GM12878 (cell line): ENCODE data around the gene OLFML2A. TPM values are rescaled to one million over a fixed set of nuclear protein-coding genes. Genes with fewer than 3 reads are reported as not detected.

ENCODE experiments used
- ATAC-seq: fragments of 200-7000 bp; cut with Tn5 transposase; 3 replicates; pipeline ENCODE4 v1.9.1; 2020; ENCODE audit warnings: mild to moderate bottlenecking, moderate library complexity
- BruUV-seq: library from RNA; stranded (reverse); fragments of 400-500 nt; replicated peaks from 2 replicates; lab custom pipeline; 2021; lab: Mats Ljungman, UMichigan
- CTCF ChIA-PET: fragments of 300-600 bp; sonication (Branson Sonifier 250); formaldehyde crosslinking; extraction: SDS; loops from one replicate; lab custom pipeline; 2021; ENCODE audit warnings: inconsistent platforms; lab: Yijun Ruan, JAX
- POLR2A ChIA-PET: fragments of 350-600 bp; formaldehyde crosslinking; extraction: SDS; loops from one replicate; lab custom pipeline; 2021; ENCODE audit warnings: inconsistent platforms; lab: Charles Lee
- RAD21 ChIA-PET: fragments of 300-600 bp; sonication (Branson Sonifier 250); formaldehyde crosslinking; loops from one replicate; lab custom pipeline; 2023; ENCODE audit warnings: antibody characterized with exemption; ENCODE audit not compliant: unreplicated experiment; lab: Charles Lee
- SMC1A ChIA-PET: fragments of 300-600 bp; sonication (Branson Sonifier 250); formaldehyde crosslinking; loops from one replicate; lab custom pipeline; 2023; ENCODE audit not compliant: unreplicated experiment, uncharacterized antibody; lab: Charles Lee
- DNase-seq: peaks from one replicate; pipeline ENCODE4 v3.0.0-alpha.2; 2011; ENCODE audit warnings: low read depth, low spot score
- FAIRE-seq: peaks from 3 replicates; lab custom pipeline; 2011; peaks lifted over from hg19 to GRCh38; lab: Jason Lieb, UNC
- H2AFZ ChIP-seq: 2 replicates; pipeline ENCODE4 v1.6.0; 2011; ENCODE audit warnings: low read depth, low read length, control low read depth; ENCODE audit not compliant: control insufficient read depth
- H3K27ac ChIP-seq: 2 replicates; pipeline ENCODE4 v1.5.1; 2011; ENCODE audit warnings: control low read depth; ENCODE audit not compliant: control insufficient read depth, insufficient read depth
- H3K27me3 ChIP-seq, 2 experiments: replicated peaks in 1 of 2; 2 replicates each; pipeline versions ENCODE4 v1.6.0 to v1.6.1; 2011; ENCODE audit warnings: low read length in 1 of 2; ENCODE audit not compliant: control insufficient read depth in 2 of 2, insufficient read depth in 2 of 2
- H3K36me3 ChIP-seq, 2 experiments: 2 replicates each; pipeline ENCODE4 v1.5.1; 2011; ENCODE audit warnings: low read length in 1 of 2; ENCODE audit not compliant: control insufficient read depth in 2 of 2, insufficient read depth in 2 of 2
- H3K4me1 ChIP-seq: 2 replicates; pipeline ENCODE4 v1.6.1; 2011; ENCODE audit warnings: mild to moderate bottlenecking, low read length, moderate library complexity, mixed read lengths; ENCODE audit not compliant: control insufficient read depth, insufficient read depth
- H3K4me2 ChIP-seq: 2 replicates; pipeline ENCODE4 v1.6.0; 2011; ENCODE audit warnings: control low read depth; ENCODE audit not compliant: control insufficient read depth, insufficient read depth
- H3K4me3 ChIP-seq: fragments of 200-600 bp; sonication (generic); 2 replicates; pipeline ENCODE4 v1.5.1; 2016
- H3K79me2 ChIP-seq: 2 replicates; pipeline ENCODE4 v1.6.0; 2011; ENCODE audit warnings: low read length; ENCODE audit not compliant: control insufficient read depth, insufficient read depth
- H3K9ac ChIP-seq: 2 replicates; pipeline ENCODE4 v1.8.0; 2011; ENCODE audit warnings: low read length, control low read depth, mixed read lengths; ENCODE audit not compliant: control insufficient read depth, insufficient read depth
- H3K9me3 ChIP-seq: replicated peaks from 3 replicates; pipeline ENCODE4 v1.5.1; 2011; ENCODE audit warnings: mild to moderate bottlenecking, low read length; ENCODE audit not compliant: control insufficient read depth, insufficient read depth
- H4K20me1 ChIP-seq: 2 replicates; pipeline ENCODE4 v1.6.0; 2011; ENCODE audit not compliant: control insufficient read depth, insufficient read depth
- IRF4 ChIP-seq: IDR thresholded peaks from 2 replicates; pipeline ENCODE4 v1.6.1; 2011; ENCODE audit warnings: low read depth, low read length
- JUNB ChIP-seq: IDR thresholded peaks from 2 replicates; pipeline ENCODE4 v1.6.1; 2016; ENCODE audit warnings: antibody characterized with exemption, mild to moderate bottlenecking
- NFYA ChIP-seq: IDR thresholded peaks from 2 replicates; pipeline ENCODE4 v1.6.1; 2011; ENCODE audit warnings: low read depth, mild to moderate bottlenecking, low read length, improper control_type of control experiment, borderline replicate concordance
- STAT3 ChIP-seq: IDR thresholded peaks from 2 replicates; pipeline ENCODE4 v1.6.1; 2011; ENCODE audit warnings: low read depth, low read length, improper control_type of control experiment
- YBX1 ChIP-seq: fragments of 450-650 bp; IDR thresholded peaks from 2 replicates; pipeline ENCODE4 v1.6.1; 2016; ENCODE audit warnings: antibody characterized with exemption
- WGBS: methylation state at CpG from one replicate; pipeline ENCODE4 v1.1.6; 2016; ENCODE audit warnings: low lambda C conversion rate; ENCODE audit not compliant: insufficient replicate concordance, insufficient coverage; ENCODE audit errors: missing lambda C conversion rate; 5-methylcytosine and 5-hydroxymethylcytosine counted together
- in situ Hi-C: fragments of 300-500 bp; cut with MboI; formaldehyde crosslinking; loops from 9 replicates; pipeline ENCODE4 v1.14.3; 2018; ENCODE audit warnings: mixed read lengths
- intact Hi-C: fragments of 100-400 bp; cut with micrococcal nuclease; formaldehyde crosslinking; loops from one replicate; pipeline ENCODE4 v1.14.2; 2022; ENCODE audit not compliant: unreplicated experiment
- polyA plus RNA-seq, 11 experiments: library from polyadenylated mRNA; depleted of rRNA in 4 of 11; unstranded in 6 of 11; stranded (reverse) in 5 of 11; fragments of >200 nt; fragmentation: Nextera tagmentation in 4 of 11; fragmentation: Illumina TruSeq in 1 of 11; extraction: Ambion mirVana in 4 of 11; extraction: Trizol in 1 of 11; gene quantifications; 1 replicate in 1 of 11; 2 replicates in 10 of 11; pipeline versions ENCODE4 v1.2.1 to v1.2.3, GENCODE V29; 2011 to 2016; ENCODE audit warnings: inconsistent platforms in 2 of 11, missing spikeins in 2 of 11, low read depth in 1 of 11
- total RNA-seq, 4 experiments: library from RNA; depleted of rRNA in 3 of 4; stranded (reverse); fragments of >200 nt in 3 of 4; fragmentation: Illumina TruSeq in 1 of 4; extraction: Trizol in 1 of 4; gene quantifications; 2 replicates each; pipeline versions ENCODE4 v1.2.1 to v1.2.3, GENCODE V29; 2013 to 2021

The OLFML2A gene
- total and polyA plus RNA-seq, 10 of the 15 experiments (the other 5 are each of a cell fraction or from before 2014, with no cell fraction given): 0.02 to 0.13 (median 0.10) TPM; not detected in 4

GRCh38 chr9:124756011-124756410 is 20.9 kb upstream of the OLFML2A start (continued):
- no peak for TF ChIP-seq STAT3

- H3K4me3 ChIP-seq: 0 out of 2 replicates have a peak overlapping the region, but pooled peaks have one; percentile 16
- 79% methylated on average over 6 of the region's 6 CpGs for WGBS
- no peak overlapping the region for H3K27ac ChIP-seq
- H3K36me3 ChIP-seq: no peaks in the 10 kb centered on the region
- H3K4me1 ChIP-seq: peaks cover 14% of the 10 kb centered on the region
- H3K4me2 ChIP-seq: peak overlapping the region; percentile 76; the same call in 1 of the 2 replicates
- in situ Hi-C loops (no loop called here), intact Hi-C loops (no loop called here)
- H3K27me3 ChIP-seq: no peaks in the 10 kb centered on the region
- FAIRE-seq (no peak), DNase-seq (no peak), ATAC-seq (no peak)
- POLR2A ChIA-PET: interaction anchor here (0.7 to 1.4 kb wide), 2 partner anchors 11 to 225 kb away, joined by 3 to 7 read pairs; no protein-coding TSS in a partner anchor
- no peaks in the 10 kb centered on the region for H4K20me1 ChIP-seq
- BruUV-seq: no TSS peak
- H3K79me2 ChIP-seq: peaks cover 25% of the 10 kb centered on the region
- RAD21 ChIA-PET: interaction anchor here (0.7 to 2.9 kb wide), 4 partner anchors 11 to 148 kb away, joined by 3 to 14 read pairs (median 5); no protein-coding TSS in a partner anchor
- SMC1A ChIA-PET: interaction anchor here (0.6 to 2.7 kb wide), 5 partner anchors 24 to 206 kb away, joined by 3 to 11 read pairs (median 3); no protein-coding TSS in a partner anchor
- H3K9me3 ChIP-seq: no peaks in the 10 kb centered on the region
- no peak overlapping the region for H2AFZ ChIP-seq
- TF ChIP-seq IRF4 (no peak), JUNB (no peak), YBX1 (no peak), NFYA (no peak)
- H3K9ac ChIP-seq: no peak overlapping the region
- CTCF ChIA-PET: interaction anchor here (0.7 to 13.9 kb wide), 8 partner anchors 9 to 162 kb away, joined by 4 to 201 read pairs (median 7); no protein-coding TSS in a partner anchor
Observed at GRCh38 chr9:124757616-124758015, 19.3 kb upstream of the OLFML2A start.
